Adrenal gland (tissue), 19 donors: Measurements from ENCODE around the gene HNRNPA1L2. TPM values are rescaled to one million over a fixed set of nuclear protein-coding genes. Genes with fewer than 3 reads are reported as not detected.
"Not testable (repeated sequence)": the region's sequence is repeated elsewhere in the genome, so short reads cannot be mapped to it uniquely, and the experiment has no call there.

Experiments
- DNase-seq, 7 donors: peaks; one replicate each; pipeline ENCODE4 v3.0.0-alpha.2; 2019 to 2020
- H3K27ac ChIP-seq, 5 donors: fragments of 200-600 bp; sonication (generic) in 4 of 5; 1 replicate in 3 of 5; 2 replicates in 2 of 5; pipeline versions ENCODE4 v1.5.1 to v1.8.0; 2016 to 2020; ENCODE audit warnings: mild to moderate bottlenecking in 1 of 5
- H3K27me3 ChIP-seq: fragments of 200-600 bp; 2 replicates; pipeline ENCODE4 v1.8.0; 2021
- H3K36me3 ChIP-seq, 2 donors: fragments of 200-600 bp; replicated peaks in 1 of 2; 1 replicate in 1 of 2; 2 replicates in 1 of 2; pipeline versions ENCODE4 v1.5.1 to v1.8.0; 2018 to 2022
- H3K4me1 ChIP-seq, 2 donors: fragments of 200-600 bp; replicated peaks in 1 of 2; 1 replicate in 1 of 2; 2 replicates in 1 of 2; pipeline versions ENCODE4 v1.5.1 to v1.8.0; 2018 to 2021
- H3K4me3 ChIP-seq, 4 donors: fragments of 200-600 bp; sonication (generic) in 3 of 4; one replicate each; pipeline ENCODE4 v1.5.1; 2016 to 2018
- H3K9me3 ChIP-seq, 3 donors: fragments of 200-600 bp; sonication (generic) in 1 of 3; replicated peaks in 1 of 3; 1 replicate in 2 of 3; 2 replicates in 1 of 3; pipeline versions ENCODE4 v1.5.1 to v1.8.0; 2016 to 2021
- CTCF ChIP-seq, 6 experiments: fragments of 450-650 bp in 4 of 6; fragments of 200-600 bp in 2 of 6; sonication (generic) in 1 of 6; IDR thresholded peaks; 1 replicate in 5 of 6; 2 replicates in 1 of 6; pipeline versions ENCODE4 v1.5.1 to v1.8.0; 2016 to 2021; ENCODE audit warnings: antibody characterized with exemption in 6 of 6, mild to moderate bottlenecking in 2 of 6, moderate library complexity in 1 of 6
- POLR2A ChIP-seq, 2 donors: fragments of 450-650 bp; IDR thresholded peaks; one replicate each; pipeline ENCODE4 v1.6.1; 2017; ENCODE audit warnings: antibody characterized with exemption in 2 of 2, mild to moderate bottlenecking in 2 of 2, moderate library complexity in 1 of 2
- WGBS, 4 donors: extraction: QIAGEN DNeasy Blood & Tissue Kit in 2 of 4; methylation state at CpG; one replicate each; pipeline versions ENCODE4 v1.1.5 to v1.1.7; 2013 to 2017; 5-methylcytosine and 5-hydroxymethylcytosine counted together
- intact Hi-C, 2 donors: fragments of 100-400 bp; cut with DNase I; formaldehyde crosslinking; loops; one replicate each; pipeline versions ENCODE4 v1.14.1 to v1.15.0; 2022 to 2023
- long read RNA-seq, 10 donors: library from polyadenylated mRNA in 3 of 10; unstranded in 2 of 10; stranded (forward) in 1 of 10; transcript quantifications; one replicate each; pipeline ENCODE4 v2.0.0 and lab custom pipeline, GENCODE V29; 2021 to 2026
- polyA plus RNA-seq, 3 donors: library from polyadenylated mRNA; stranded (reverse); fragments of 200-250 nt in 2 of 3; fragments of 350-450 nt in 1 of 3; fragmentation: Illumina TruSeq in 1 of 3; extraction: RNeasy Lipid Tissue Mini Kit (QIAGEN cat#74804) in 1 of 3; gene quantifications; one replicate each; pipeline ENCODE4 v1.2.3, GENCODE V29; 2013 to 2014
- total RNA-seq, 9 donors: library from RNA; depleted of rRNA in 4 of 9; stranded (reverse); fragments of >200 nt in 4 of 9; fragments of 120-200 nt in 1 of 9; fragmentation: NEBNext Ultra II Directional in 1 of 9; extraction: Animal tissue kit (Norgen Biotek cat#: 25700) in 1 of 9; gene quantifications; one replicate each; pipeline versions ENCODE4 v1.1.0 to v1.2.4, GENCODE V29; 2013 to 2023
- donor health status: healthy with polysubstance abuse.
- donor health status: Bipolar disorder and iron deficiency.
- donor health status: DM: yes; HTN: yes; CAD: no.
- donor health status: DM: no; HTN: no; CAD: no.
- donor health status: DM: no; HTN: no; CAD: no.
- donor health status: DM: yes; HTN: yes; CAD: no.

Gene HNRNPA1L2
- total RNA-seq = 1 to 10 TPM; 1.5 to 5.6 (median 4.1) TPM
- polyA plus RNA-seq = 10 to 100 TPM; 10.2 to 21.6 (median 18.3) TPM
- long read RNA-seq, donor 1, transcript HNRNPA1L2-201 (1 exons, 1,372 nt) = major isoform, 6 of 6 reads
- long read RNA-seq, donor 1, partial matches to known transcripts = 0 of 6 reads
- long read RNA-seq, donor 1, other reads (novel, unspliced or antisense) = 0 of 6 reads
- long read RNA-seq, donor 2, transcript HNRNPA1L2-201 (1 exons, 1,372 nt) = major isoform, 5 of 5 reads
- long read RNA-seq, donor 2, partial matches to known transcripts = 0 of 5 reads
- long read RNA-seq, donor 2, other reads (novel, unspliced or antisense) = 0 of 5 reads
- long read RNA-seq, donor 3, partial matches to known transcripts = 0 of 3 reads
- long read RNA-seq, donor 3, other reads (novel, unspliced or antisense) = 0 of 3 reads
- long read RNA-seq, donor 4 = 0 reads
- long read RNA-seq, donor 5 = 0 reads
- long read RNA-seq, donor 6 = 0 reads
- long read RNA-seq, donor 7, partial matches to known transcripts = 0 of 2 reads
- long read RNA-seq, donor 7, other reads (novel, unspliced or antisense) = 0 of 2 reads
- long read RNA-seq, donor 8, partial matches to known transcripts = 0 of 2 reads
- long read RNA-seq, donor 8, other reads (novel, unspliced or antisense) = 0 of 2 reads
- long read RNA-seq, donor 9, transcript HNRNPA1L2-201 (1 exons, 1,372 nt) = major isoform, 9 of 9 reads
- long read RNA-seq, donor 9, partial matches to known transcripts = 0 of 9 reads
- long read RNA-seq, donor 9, other reads (novel, unspliced or antisense) = 0 of 9 reads
- long read RNA-seq, donor 10, partial matches to known transcripts = 0 of 3 reads
- long read RNA-seq, donor 10, other reads (novel, unspliced or antisense) = 0 of 3 reads

- Histone ChIP-seq H3K27me3 (no peaks in the 10 kb centered on the region), H3K27ac (no peak within 1 kb of the TSS), H3K36me3 (peaks cover 0 to 14% of the 10 kb centered on the region in 2 donors), H3K4me1 (no peaks in the 10 kb centered on the region), H3K9me3 (no peaks in the 10 kb centered on the region), H3K4me3 (no peak within 1 kb of the TSS)
- no peak for TF ChIP-seq POLR2A (IDR thresholded peaks at IDR 0.05)
- no peak for TF ChIP-seq CTCF (IDR thresholded peaks at IDR 0.05)
- WGBS, 4 donors = 97 to 100% (median 98%) methylated on average over 7 of the region's 7 CpGs
- no peak for DNase-seq
- intact Hi-C loops = no loop called here
Measured at GRCh38 chr13:52642131-52642530, at the start of gene HNRNPA1L2. HNRNPA1L2 (plus strand) TSS chr13:52642431; CDS start chr13:52642493, 62 bp downstream.

- 77 to 93% (median 84%) methylated on average over 3 of the region's 3 CpGs for WGBS, 4 donors
- H3K4me3 ChIP-seq, DNase-seq, H3K36me3 ChIP-seq, H3K4me1 ChIP-seq, H3K9me3 ChIP-seq, H3K27me3 ChIP-seq, intact Hi-C loops, H3K27ac ChIP-seq: not testable (repeated sequence)
Measured at GRCh38 chr13:52593175-52593574, 49.1 kb upstream of the HNRNPA1L2 start.

DNA sequence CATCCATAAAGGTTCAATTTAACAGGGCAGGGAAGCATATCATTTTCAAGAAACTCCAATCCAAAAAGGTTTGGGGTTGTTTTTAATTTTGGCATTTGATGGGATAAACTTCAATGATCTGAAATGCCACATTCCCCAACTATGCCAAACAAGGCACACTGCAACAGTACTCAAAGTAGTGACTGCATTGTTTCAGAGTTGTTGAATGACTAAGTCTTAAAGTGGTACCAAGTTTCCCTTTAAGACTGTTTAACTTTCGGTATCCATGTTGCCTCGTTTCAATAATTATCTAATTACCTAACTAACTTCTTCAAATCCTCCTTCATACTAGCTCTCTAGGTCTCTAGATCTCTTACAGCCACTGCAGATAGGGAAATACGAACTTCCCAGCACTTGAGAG lies 48.4 kb upstream of the HNRNPA1L2 start:
- intact Hi-C loops, H3K27ac ChIP-seq, H3K4me1 ChIP-seq, H3K4me3 ChIP-seq, DNase-seq, H3K36me3 ChIP-seq, H3K27me3 ChIP-seq, H3K9me3 ChIP-seq: not testable (repeated sequence)
- 69 to 80% (median 78%) methylated on average over 3 of the region's 3 CpGs for WGBS, 4 donors

DNA sequence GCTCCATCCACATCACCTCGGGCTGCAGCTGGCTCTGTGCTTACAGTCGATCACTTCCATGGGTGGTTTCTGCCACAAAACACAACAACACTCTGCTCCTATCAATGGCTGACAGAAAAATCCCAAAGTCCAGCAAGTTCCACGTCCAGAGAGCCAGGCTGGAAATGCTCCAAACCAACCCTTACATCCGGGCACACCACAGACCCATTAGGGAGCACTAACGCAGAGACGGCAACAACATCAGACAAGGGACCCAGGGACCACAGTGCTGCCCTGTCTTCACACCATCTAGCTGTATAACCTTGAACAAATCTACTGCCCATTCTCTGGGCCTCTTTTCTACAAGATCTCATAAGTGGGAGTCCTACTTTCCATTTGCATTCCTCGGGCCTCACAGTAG lies 47.9 kb upstream of the HNRNPA1L2 start:
- H3K9me3 ChIP-seq, DNase-seq, H3K4me1 ChIP-seq, H3K27me3 ChIP-seq, H3K36me3 ChIP-seq, H3K27ac ChIP-seq, intact Hi-C loops, H3K4me3 ChIP-seq: not testable (repeated sequence)
- 66 to 92% (median 76%) methylated on average over 7 of the region's 7 CpGs for WGBS, 4 donors

GRCh38 chr13:52597676-52598075 lies 44.6 kb upstream of the HNRNPA1L2 start:
- Histone ChIP-seq H3K27ac (no peak overlapping the region), H3K4me1 (no peaks in the 10 kb centered on the region), H3K27me3 (no peaks in the 10 kb centered on the region), H3K9me3 (no peaks in the 10 kb centered on the region), H3K4me3 (no peak overlapping the region), H3K36me3 (no peaks in the 10 kb centered on the region)
- TF ChIP-seq POLR2A (IDR thresholded peaks at IDR 0.05) = no peak
- no peak for TF ChIP-seq CTCF (IDR thresholded peaks at IDR 0.05)
- intact Hi-C loops = no loop called here
- 77 to 93% (median 90%) methylated on average over 2 to 4 of the region's 4 CpGs for WGBS, 4 donors
- no peak for DNase-seq
